CD4-positive, alpha-beta T cell treated with Interleukin-1 beta for 1 hour (primary cell): Measurements from ENCODE around the gene RAD51B.
"Not testable (repeated sequence)": the region's sequence is repeated elsewhere in the genome, so short reads cannot be mapped to it uniquely, and the experiment has no call there.

Experiments
- DNase-seq, 2 donors: peaks; one replicate each; pipeline ENCODE4 v3.0.0-alpha.2; 2020 to 2022

Gene RAD51B

DNA sequence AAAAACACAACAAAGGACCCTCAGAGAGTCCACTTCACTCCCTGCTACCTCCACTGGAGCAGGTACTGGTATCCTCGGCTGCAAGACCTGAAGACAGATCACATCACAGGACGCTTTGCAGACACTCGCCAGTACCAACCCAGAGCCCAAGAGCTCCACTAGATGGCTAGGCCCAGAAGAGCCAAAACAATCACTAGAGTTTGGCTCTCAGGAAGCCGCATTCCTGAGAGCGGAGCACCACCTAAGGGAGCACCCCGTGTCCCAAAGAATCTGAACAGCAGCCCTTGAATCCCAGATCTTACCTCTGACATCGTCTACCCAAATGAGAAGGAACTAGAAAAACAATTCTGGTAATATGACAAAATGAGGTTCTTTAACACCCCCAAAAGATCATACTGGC, 399.8 kb downstream of the RAD51B start:
- no peak for DNase-seq

GRCh38 chr14:68221046-68221445, 401.5 kb downstream of the RAD51B start:
- DNase-seq, result not testable (repeated sequence)

DNA sequence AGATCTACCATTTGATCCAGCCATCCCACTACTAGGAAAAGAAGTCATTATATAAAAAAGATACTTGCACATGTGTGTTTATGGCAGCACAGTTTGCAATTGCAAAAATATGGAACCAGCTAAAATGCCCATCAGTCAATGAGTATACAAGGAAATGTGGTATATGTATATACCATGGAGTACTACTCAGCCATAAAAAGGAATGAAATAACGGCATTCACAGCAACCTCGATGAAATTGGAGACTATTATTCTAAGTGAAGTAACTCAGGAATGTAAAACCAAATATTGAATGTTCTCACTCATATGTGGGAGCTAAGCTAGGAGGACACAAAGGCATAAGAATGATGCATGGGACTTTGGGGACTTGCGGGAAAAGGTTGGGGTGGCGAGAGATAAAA, 402.6 kb downstream of the RAD51B start:
- no peak for DNase-seq

DNA sequence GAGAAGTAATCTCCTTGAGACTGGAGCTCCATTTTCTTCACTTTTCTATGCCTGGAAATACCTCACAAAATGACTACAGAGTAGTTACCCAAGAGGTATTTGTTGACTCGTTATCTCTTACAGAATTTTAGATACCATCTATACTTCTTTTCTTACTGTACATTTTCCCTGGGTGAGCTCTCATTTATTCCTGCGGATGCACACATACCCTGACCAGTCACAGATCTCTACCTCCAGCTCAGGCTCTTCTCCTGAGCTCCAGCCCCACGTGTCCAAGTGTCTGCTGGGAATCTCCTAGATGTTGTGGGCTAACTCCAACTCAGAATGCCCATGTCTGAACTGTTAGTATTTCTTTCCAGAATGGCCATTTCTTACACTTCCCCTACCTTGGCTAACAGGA, 403.1 kb downstream of the RAD51B start:
- no peak for DNase-seq

GRCh38 chr14:68223631-68224030, 404.1 kb downstream of the RAD51B start:
- no peak for DNase-seq

GRCh38 chr14:68225321-68225720, 405.7 kb downstream of the RAD51B start:
- DNase-seq, result no peak

- DNase-seq, result no peak
These were observed 406.9 kb downstream of the RAD51B start for GRCh38 chr14:68226523-68226922.

- no peak for DNase-seq
These were observed 409.1 kb downstream of the RAD51B start for GRCh38 chr14:68228656-68229055.

DNA sequence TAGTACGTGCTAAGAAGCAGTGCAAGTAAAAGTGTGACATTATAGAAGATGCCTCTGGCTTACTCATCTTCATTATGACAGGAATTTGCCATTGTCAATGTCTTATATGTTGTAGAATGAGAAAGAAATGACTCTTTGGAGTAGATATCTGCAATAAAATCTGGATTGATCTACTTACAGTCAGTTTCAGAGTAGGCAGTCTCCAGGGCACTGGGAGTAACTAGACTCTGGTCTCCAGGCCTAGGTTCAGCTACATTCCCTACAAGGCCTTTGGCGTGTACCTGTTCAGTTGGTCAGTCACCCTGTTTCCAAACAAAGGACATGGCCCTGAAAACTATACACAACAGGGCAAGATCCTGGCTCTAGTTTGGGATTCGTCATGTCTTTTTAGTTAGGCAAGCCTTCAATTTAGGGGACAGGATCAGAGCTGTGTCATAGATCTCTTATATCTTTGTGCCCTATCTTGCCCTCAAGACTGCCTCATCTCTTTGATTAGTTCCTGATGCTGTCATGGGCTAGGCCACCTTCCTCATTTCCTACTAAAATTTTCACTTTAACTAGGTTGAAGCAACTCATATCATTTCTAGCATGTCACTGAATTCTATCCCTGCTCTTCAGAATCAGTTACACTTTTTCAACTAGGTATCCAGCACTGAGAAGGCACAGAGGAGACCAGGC, 410.0 kb downstream of the RAD51B start:
- DNase-seq, result no peak

DNA sequence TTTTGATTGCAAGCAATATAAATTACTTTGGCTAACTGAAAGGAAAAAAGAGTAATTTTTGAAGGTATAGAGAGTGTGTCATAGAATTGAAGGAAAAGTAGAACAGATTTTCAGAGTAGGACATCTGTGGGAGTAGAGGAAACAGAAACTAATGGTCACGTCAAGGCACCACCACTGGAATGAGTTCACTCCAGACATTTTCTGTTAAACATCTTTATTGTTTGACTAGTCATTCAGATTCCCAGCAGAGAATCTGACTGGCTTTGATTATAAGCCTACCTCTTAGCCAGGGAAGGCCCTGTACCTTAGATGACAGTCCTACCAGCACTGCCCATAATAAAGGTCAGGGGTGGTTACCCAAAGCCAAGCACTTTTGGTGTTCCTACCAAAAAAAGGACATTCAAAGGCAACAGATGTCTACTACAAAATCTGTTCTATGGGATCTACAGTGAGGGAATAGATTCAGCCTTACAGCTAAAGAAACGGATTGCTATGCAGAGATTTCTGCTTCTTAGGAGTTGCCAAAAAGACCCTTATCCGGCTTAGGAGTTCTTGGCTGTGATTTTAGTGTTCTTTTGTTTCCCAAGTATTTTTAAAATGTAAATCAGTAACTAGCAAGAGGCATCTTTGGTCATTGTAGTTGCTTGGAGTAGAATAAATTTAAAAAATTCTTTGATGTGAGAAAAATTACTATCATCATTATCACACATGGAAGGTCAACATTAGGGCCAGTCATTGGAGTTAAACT, 410.8 kb downstream of the RAD51B start:
- no peak for DNase-seq

DNA sequence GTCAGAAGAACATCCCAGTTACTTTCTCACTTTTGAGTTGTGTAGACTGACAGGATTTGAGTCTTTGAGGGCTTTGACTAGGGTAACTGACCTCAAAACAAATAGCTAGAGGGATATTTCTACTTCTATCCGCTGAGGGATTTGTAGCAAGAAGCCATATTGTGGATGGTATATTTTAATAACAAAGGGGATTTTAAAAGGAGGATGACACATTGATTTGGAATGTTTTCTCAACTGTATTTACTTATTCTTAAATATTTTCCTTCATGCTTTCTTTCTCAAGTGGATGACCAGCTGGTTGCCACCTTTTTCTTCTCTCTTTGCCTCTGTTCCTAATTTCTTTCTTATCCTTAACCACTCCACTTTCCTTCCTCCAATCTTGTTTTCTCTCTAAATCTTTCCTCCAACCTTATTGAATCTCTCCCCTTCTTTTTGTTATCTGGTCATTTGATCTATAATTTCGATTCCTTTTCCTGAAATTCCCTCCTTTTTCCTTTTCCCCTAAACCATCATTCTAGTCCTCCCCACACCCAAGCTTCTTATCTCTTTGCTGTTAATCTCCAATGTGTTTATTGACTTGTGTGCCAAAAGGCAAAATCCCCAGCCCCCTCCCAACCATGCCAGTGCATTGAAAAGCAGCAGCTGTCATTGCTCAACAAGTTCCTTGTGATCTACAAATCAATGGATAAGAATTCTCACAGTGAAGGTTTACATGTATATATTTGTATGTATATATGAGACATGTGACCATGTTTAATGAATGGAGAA, 411.6 kb downstream of the RAD51B start:
- no peak for DNase-seq

GRCh38 chr14:68231898-68232297, 412.3 kb downstream of the RAD51B start:
- DNase-seq, result no peak

- peak in 1 of 2 donors; percentile 1 for DNase-seq
These were observed 412.9 kb downstream of the RAD51B start for GRCh38 chr14:68232300-68233055.

DNA sequence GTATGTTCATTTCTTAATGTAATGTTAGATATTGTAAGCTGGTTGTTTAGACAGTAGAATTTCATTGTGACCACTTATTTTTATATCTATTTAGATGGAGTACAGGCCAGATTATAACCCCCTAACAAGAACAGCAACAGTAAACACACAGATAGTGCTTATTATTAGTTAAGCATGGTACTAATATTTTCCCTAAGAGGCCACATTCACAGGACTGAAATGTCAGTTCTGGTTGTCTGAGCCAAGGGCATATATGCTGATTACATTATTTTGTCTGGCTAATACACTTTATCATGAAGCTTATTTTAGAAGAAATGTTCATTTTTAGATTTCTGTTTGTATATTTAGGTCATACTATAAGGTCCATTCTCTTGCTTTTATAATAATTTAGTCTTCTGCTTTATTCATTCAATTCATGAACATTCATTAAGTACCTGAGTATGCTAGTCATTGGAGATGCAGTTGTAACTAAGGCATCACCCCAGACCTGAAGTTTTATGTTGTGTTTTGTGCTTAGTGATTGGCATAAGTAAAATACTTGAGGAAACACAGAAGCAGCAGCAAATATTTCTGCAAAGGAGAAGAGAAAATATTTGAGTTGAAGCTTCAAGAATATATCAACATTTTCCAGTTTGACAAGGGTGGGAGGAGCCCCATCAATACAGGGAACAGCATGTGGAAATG, 413.7 kb downstream of the RAD51B start:
- DNase-seq, result no peak

GRCh38 chr14:68234101-68234905, 414.7 kb downstream of the RAD51B start:
- no peak for DNase-seq

DNA sequence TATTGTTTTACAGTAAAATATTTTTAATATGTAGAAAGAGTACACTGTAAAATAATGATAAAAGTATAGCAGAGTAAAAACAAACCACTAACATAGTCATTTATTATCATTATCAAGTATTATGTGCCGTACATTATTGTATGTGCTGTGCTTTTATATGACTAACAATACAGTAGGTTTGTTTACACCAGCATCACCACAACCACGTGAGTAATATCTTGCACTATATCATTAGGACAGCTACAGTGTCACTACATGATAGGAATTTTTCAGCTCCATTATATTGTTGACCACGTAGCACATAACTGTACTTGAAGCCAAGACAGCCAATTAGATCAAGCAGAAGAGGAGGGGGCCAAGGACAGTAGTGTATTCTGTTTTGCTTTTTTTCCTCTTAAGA, 415.4 kb downstream of the RAD51B start:
- DNase-seq, result no peak

- no peak for DNase-seq
These were observed 417.2 kb downstream of the RAD51B start for GRCh38 chr14:68236582-68237458.

GRCh38 chr14:68238551-68238950, 419.0 kb downstream of the RAD51B start:
- no peak for DNase-seq

DNA sequence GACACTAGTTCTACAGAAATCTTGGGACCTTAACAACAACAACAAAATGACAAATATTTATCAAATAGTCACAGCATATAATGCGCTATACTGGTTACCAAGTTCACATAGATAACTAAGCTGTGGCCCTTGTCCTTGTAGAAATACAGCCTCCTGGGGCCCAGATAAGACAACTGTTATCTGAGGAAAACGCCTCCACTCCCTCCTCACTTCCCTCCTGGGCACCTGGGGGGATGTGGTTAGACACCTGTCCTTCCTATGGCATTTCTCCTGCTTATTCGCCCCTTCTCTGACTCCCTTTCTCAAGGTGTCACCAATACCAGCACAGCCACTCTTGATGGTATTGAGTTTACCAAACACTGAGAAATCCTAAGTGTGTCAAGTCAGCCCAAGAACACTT, 419.4 kb downstream of the RAD51B start:
- no peak for DNase-seq

DNA sequence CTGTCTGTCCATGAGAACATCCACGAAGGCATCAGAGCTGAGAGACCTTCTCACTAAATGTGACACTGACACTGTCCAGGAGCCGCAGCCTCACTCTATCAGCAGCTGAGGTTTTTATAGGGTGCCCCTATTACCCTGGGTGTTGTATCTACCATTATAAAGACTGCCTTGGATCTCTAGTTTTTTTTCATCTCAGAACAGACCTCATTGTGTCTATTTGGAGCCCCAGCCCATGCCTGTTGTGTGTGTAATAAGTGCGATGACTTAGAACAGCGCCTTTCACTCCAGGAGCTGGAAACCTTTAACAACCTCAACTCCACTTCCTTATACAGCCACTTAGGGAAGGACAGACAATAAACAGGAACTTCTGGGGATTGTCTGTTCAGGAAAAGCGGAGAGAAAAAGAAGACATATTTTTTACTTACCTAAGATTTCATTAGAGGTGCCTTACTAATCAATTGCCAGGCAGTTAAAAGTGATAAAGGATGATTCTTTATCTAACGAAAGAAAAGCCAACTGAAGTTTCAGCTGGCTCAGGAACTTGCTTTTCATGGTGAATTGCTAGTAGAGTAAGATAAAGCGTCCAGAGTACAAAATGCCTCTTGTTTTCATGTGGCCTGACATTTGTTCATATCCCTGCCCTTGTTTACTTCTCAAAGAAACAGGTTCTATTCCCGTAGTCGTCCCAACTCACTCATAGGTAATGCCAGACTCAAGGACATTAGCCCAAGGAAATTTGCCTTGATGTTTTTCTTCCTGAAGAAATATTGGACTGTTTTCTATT, 420.6 kb downstream of the RAD51B start:
- DNase-seq, result no peak
